K562 (cell line): ENCODE measurements around the gene CHCT1. TPM values are rescaled to one million over a fixed set of nuclear protein-coding genes. Genes with fewer than 3 reads are reported as not detected.

ENCODE experiments used
- ATAC-seq: fragments of 200-7000 bp; cut with Tn5 transposase; 3 replicates; pipeline ENCODE4 v1.9.1; 2020; ENCODE audit warnings: moderate library complexity
- BruUV-seq: library from RNA; stranded (reverse); fragments of 400-500 nt; replicated peaks from 2 replicates; lab custom pipeline; 2021; lab: Mats Ljungman, UMichigan
- CTCF ChIA-PET: fragments of 300-600 bp; formaldehyde crosslinking; extraction: SDS; loops from one replicate; lab custom pipeline; 2021; ENCODE audit warnings: low intra/inter-chr PET ratio; lab: Yijun Ruan, JAX
- POLR2A ChIA-PET: fragments of 300-600, 350-650 bp; sonication (Branson Sonifier 250); formaldehyde crosslinking; extraction: SDS; loops from one replicate; lab custom pipeline; 2021; ENCODE audit warnings: antibody characterized with exemption, inconsistent platforms; lab: Yijun Ruan, JAX
- DNase-seq, 4 experiments: peaks; one replicate each; pipeline versions ENCODE4 v3.0.0 to v3.0.0-alpha.2; 2011 to 2018; ENCODE audit warnings: low spot score in 3 of 4, mixed read lengths in 3 of 4; ENCODE audit errors: extremely low read depth in 1 of 4
- FAIRE-seq: peaks from 2 replicates; lab custom pipeline; 2011; peaks lifted over from hg19 to GRCh38; lab: Jason Lieb, UNC
- H2AFZ ChIP-seq: 2 replicates; pipeline ENCODE4 v1.6.0; 2011; ENCODE audit warnings: low read depth, low read length, control low read depth, inconsistent platforms
- H3K27ac ChIP-seq: fragments of 200-600 bp; 3 replicates; pipeline ENCODE4 v1.8.0; 2011; ENCODE audit warnings: low read depth, mild to moderate bottlenecking, control low read depth, inconsistent platforms, low read length, moderate library complexity, mixed read lengths; ENCODE audit errors: extremely low read depth
- H3K27me3 ChIP-seq, 2 experiments: fragments of 300-600 bp in 1 of 2; 2 replicates in 1 of 2; 3 replicates in 1 of 2; pipeline versions ENCODE4 v1.6.0 to v1.8.0; 2011; ENCODE audit warnings: inconsistent platforms in 2 of 2, low read length in 2 of 2, mild to moderate bottlenecking in 1 of 2, mixed read lengths in 1 of 2, moderate library complexity in 1 of 2; ENCODE audit not compliant: control insufficient read depth in 2 of 2, insufficient read depth in 2 of 2
- H3K36me3 ChIP-seq: fragments of 300-600 bp; 3 replicates; pipeline ENCODE4 v1.8.0; 2011; ENCODE audit warnings: mild to moderate bottlenecking, low read length, inconsistent platforms; ENCODE audit not compliant: control insufficient read depth, insufficient read depth
- H3K4me1 ChIP-seq, 2 experiments: fragments of 200-600 bp in 1 of 2; replicated peaks in 1 of 2; 2 replicates in 1 of 2; 3 replicates in 1 of 2; pipeline versions ENCODE4 v1.5.1 to v1.8.0; 2011; ENCODE audit warnings: inconsistent platforms in 2 of 2, low read length in 2 of 2, mild to moderate bottlenecking in 1 of 2, mixed read lengths in 1 of 2, moderate library complexity in 1 of 2; ENCODE audit not compliant: control insufficient read depth in 2 of 2, insufficient read depth in 2 of 2
- H3K4me2 ChIP-seq: 2 replicates; pipeline ENCODE4 v1.6.1; 2011; ENCODE audit warnings: low read length, control low read depth, inconsistent platforms, mixed read lengths; ENCODE audit not compliant: insufficient read depth
- H3K4me3 ChIP-seq: fragments of 200-600 bp; sonication (generic), shearing (Covaris generic); 2 replicates; pipeline ENCODE4 v1.5.1; 2016; ENCODE audit warnings: control low read depth, inconsistent platforms
- H3K79me2 ChIP-seq: fragments of 200-600 bp; 3 replicates; pipeline ENCODE4 v1.8.0; 2011; ENCODE audit warnings: low read length, inconsistent platforms; ENCODE audit not compliant: control insufficient read depth, insufficient read depth
- H3K9ac ChIP-seq, 2 experiments: 2 replicates each; pipeline versions ENCODE4 v1.6.0 to v1.6.1; 2011; ENCODE audit warnings: low read depth in 2 of 2, low read length in 2 of 2, control low read depth in 1 of 2, inconsistent platforms in 1 of 2, mild to moderate bottlenecking in 1 of 2, mixed read lengths in 1 of 2; ENCODE audit not compliant: insufficient read depth in 1 of 2
- H3K9me1 ChIP-seq: one replicate; pipeline ENCODE4 v1.6.0; 2011; ENCODE audit warnings: inconsistent platforms, mild to moderate bottlenecking, low read length, moderate library complexity; ENCODE audit not compliant: control insufficient read depth, insufficient read depth
- H3K9me3 ChIP-seq: replicated peaks from 2 replicates; pipeline ENCODE4 v1.5.1; 2011; ENCODE audit warnings: low read depth, low read length, inconsistent platforms; ENCODE audit not compliant: control insufficient read depth, insufficient read depth
- H4K20me1 ChIP-seq: replicated peaks from 2 replicates; pipeline ENCODE4 v1.6.1; 2011; ENCODE audit warnings: low read length, inconsistent platforms, mixed read lengths; ENCODE audit not compliant: control insufficient read depth, insufficient read depth
- KAT2B ChIP-seq: IDR thresholded peaks from one replicate; pipeline ENCODE4 v1.6.1; 2012; ENCODE audit warnings: low read depth, mild to moderate bottlenecking, control low read depth, inconsistent platforms, low read length, moderate library complexity
- ZFPM2 ChIP-seq: fragments of 250-450 bp; sonication (Bioruptor Pico); IDR thresholded peaks from 2 replicates; pipeline ENCODE4 v1.5.1; 2022; ENCODE audit warnings: mild to moderate bottlenecking
- WGBS: fragments of 100-300 bp; shearing (Covaris generic); methylation state at CpG from one replicate; pipeline ENCODE4 v1.1.6; 2016; ENCODE audit warnings: low coverage, mixed read lengths; ENCODE audit not compliant: insufficient coverage; ENCODE audit errors: missing lambda C conversion rate; 5-methylcytosine and 5-hydroxymethylcytosine counted together
- in situ Hi-C: fragments of 300-500 bp; cut with MboI; formaldehyde crosslinking; loops from 4 replicates; pipeline ENCODE4 v1.15.0; 2018; ENCODE audit warnings: inconsistent platforms, mixed read lengths
- intact Hi-C: fragments of 100-400 bp; cut with micrococcal nuclease; formaldehyde crosslinking; loops from 2 replicates; pipeline ENCODE4 v1.14.2; 2022
- polyA plus RNA-seq, 8 experiments: library from polyadenylated mRNA; depleted of rRNA in 4 of 8; stranded (reverse) in 5 of 8; unstranded in 3 of 8; fragments of >200 nt; fragmentation: Nextera tagmentation in 2 of 8; fragmentation: Illumina TruSeq in 1 of 8; extraction: Ambion mirVana in 2 of 8; extraction: Trizol in 1 of 8; gene quantifications; 2 replicates each; pipeline versions ENCODE4 v1.2.1 to v1.2.3, GENCODE V29; 2011 to 2014; ENCODE audit warnings: inconsistent platforms in 1 of 8, missing spikeins in 1 of 8
- total RNA-seq, 7 experiments: library from RNA; depleted of rRNA in 6 of 7; stranded (reverse); fragments of >200 nt in 6 of 7; fragmentation: Illumina TruSeq in 2 of 7; extraction: Trizol in 2 of 7; gene quantifications; 2 replicates each; pipeline versions ENCODE4 v1.2.1 to v1.2.3, GENCODE V29; 2011 to 2021; ENCODE audit warnings: low replicate concordance in 1 of 7
- TF ChIP-seq, protein P1 (sequence below), 3 experiments: fragments of 200-800 bp in 1 of 3; fragments of 250-450 bp in 1 of 3; fragments of 450-650 bp in 1 of 3; sonication (Bioruptor Pico) in 1 of 3; sonication (Bioruptor generic) in 1 of 3; formaldehyde crosslinking in 1 of 3; IDR thresholded peaks; 2 replicates each; pipeline versions ENCODE4 v1.6.1 to v1.8.0; 2016 to 2022; ENCODE audit warnings: mild to moderate bottlenecking in 2 of 3, missing genetic modification characterization in 2 of 3, missing compliant biosample characterization in 1 of 3, moderate library complexity in 1 of 3

Gene CHCT1
- total and polyA plus RNA-seq, 9 of the 15 experiments (the other 6 are each of a cell fraction or from before 2014, with no cell fraction given) = not detected

DNA sequence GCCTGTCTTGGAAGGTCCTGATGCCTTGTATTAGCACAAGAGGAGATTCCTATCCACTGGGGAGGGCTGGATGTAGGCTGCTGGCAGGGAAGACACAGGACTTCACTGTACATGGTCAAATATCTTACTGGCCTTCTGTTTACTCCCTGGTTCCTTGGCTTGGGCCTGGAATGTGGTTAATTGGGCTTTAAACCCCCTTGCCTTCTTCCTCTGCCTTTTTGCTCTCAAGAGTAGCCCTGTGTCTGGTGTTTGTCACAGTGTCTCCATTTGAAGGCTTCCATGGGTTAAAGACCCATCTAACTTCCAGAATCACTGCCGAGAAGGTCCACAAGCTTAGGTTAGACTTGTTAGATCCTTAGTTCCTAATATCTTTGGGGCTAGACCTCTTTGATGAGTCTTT lies 7.1 kb upstream of the CHCT1 start:
- CTCF ChIA-PET = no interaction called here
- in situ Hi-C loops = no loop called here
- intact Hi-C loops = no loop called here

More for the DNA sequence above, 7.1 kb upstream of the CHCT1 start:
- H3K4me3 ChIP-seq = no peak overlapping the region
- ATAC-seq (no peak), FAIRE-seq (no peak), DNase-seq (no peak)
- no peaks in the 10 kb centered on the region for H3K79me2 ChIP-seq
- 73% methylated on average over 1 of the region's 1 CpG for WGBS
- POLR2A ChIA-PET = no interaction called here
- BruUV-seq = no TSS peak
- H3K36me3 ChIP-seq = no peaks in the 10 kb centered on the region
- no peaks in the 10 kb centered on the region for H3K9me3 ChIP-seq
- H3K4me2 ChIP-seq = no peak overlapping the region
- H3K9me1 ChIP-seq = no peaks in the 10 kb centered on the region
- H3K4me1 ChIP-seq = peaks cover 0 to 2% of the 10 kb centered on the region in 2 experiments; a peak in 1 of 5 replicates
- H2AFZ ChIP-seq = no peak overlapping the region
- TF ChIP-seq, protein P1, sequence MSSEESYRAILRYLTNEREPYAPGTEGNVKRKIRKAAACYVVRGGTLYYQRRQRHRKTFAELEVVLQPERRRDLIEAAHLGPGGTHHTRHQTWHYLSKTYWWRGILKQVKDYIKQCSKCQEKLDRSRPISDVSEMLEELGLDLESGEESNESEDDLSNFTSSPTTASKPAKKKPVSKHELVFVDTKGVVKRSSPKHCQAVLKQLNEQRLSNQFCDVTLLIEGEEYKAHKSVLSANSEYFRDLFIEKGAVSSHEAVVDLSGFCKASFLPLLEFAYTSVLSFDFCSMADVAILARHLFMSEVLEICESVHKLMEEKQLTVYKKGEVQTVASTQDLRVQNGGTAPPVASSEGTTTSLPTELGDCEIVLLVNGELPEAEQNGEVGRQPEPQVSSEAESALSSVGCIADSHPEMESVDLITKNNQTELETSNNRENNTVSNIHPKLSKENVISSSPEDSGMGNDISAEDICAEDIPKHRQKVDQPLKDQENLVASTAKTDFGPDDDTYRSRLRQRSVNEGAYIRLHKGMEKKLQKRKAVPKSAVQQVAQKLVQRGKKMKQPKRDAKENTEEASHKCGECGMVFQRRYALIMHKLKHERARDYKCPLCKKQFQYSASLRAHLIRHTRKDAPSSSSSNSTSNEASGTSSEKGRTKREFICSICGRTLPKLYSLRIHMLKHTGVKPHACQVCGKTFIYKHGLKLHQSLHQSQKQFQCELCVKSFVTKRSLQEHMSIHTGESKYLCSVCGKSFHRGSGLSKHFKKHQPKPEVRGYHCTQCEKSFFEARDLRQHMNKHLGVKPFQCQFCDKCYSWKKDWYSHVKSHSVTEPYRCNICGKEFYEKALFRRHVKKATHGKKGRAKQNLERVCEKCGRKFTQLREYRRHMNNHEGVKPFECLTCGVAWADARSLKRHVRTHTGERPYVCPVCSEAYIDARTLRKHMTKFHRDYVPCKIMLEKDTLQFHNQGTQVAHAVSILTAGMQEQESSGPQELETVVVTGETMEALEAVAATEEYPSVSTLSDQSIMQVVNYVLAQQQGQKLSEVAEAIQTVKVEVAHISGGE (CRISPR knock-in tag; IDR thresholded peaks at IDR 0.05) = peak in 1 of 3 experiments; percentile 65; a peak in 2 of 6 replicates
- TF ChIP-seq KAT2B (no peak), ZFPM2 (CRISPR knock-in tag) (no peak)
- TF ChIP-seq, all 486 proteins: peak for 1
- H3K27ac ChIP-seq = no peak overlapping the region
- no peaks in the 10 kb centered on the region for H4K20me1 ChIP-seq
- H3K9ac ChIP-seq = no peak overlapping the region
- no peaks in the 10 kb centered on the region for H3K27me3 ChIP-seq
